ENCODE measurements around the gene HCRTR1. TPM values are rescaled to one million over a fixed set of nuclear protein-coding genes. Genes with fewer than 3 reads are reported as not detected.

HCRTR1 gene
- total RNA-seq, 2 experiments from 2014 or later: not detected

- intact Hi-C loops (cut with DNase I, micrococcal nuclease): loop anchor here in 1 of 2 experiments (10.0 kb wide), 2 partner anchors 748 to 1168 kb away; partner anchors contain the start of genes BSDC1, S100PBP and YARS1
- no peaks in the 10 kb centered on the region for H3K27me3 Mint-ChIP-seq
- H3K27ac Mint-ChIP-seq: peak overlapping the region; percentile 58
- peak overlapping the region; percentile 95 for H3K4me3 Mint-ChIP-seq
- ATAC-seq (no peak), DNase-seq (no peak)
- ChIA-PET CTCF (no interaction called here), POLR2A (no interaction called here)
- no peaks in the 10 kb centered on the region for H3K9me3 Mint-ChIP-seq (ENCODE audit: low read depth)
- peaks cover 23% of the 10 kb centered on the region for H3K4me1 Mint-ChIP-seq
- H3K36me3 Mint-ChIP-seq (ENCODE audit: low read depth): peaks cover 2% of the 10 kb centered on the region
Measured at GRCh38 chr1:31646259-31646960, 28.9 kb downstream of the HCRTR1 start.

GRCh38 chr1:31647106-31647505 lies 29.6 kb downstream of the HCRTR1 start:
- no peaks in the 10 kb centered on the region for H3K27me3 Mint-ChIP-seq
- peaks cover 23% of the 10 kb centered on the region for H3K4me1 Mint-ChIP-seq
- no peaks in the 10 kb centered on the region for H3K9me3 Mint-ChIP-seq (ENCODE audit: low read depth)
- ChIA-PET CTCF (no interaction called here), POLR2A (no interaction called here)
- no peak overlapping the region for H3K27ac Mint-ChIP-seq
- H3K36me3 Mint-ChIP-seq (ENCODE audit: low read depth): peaks cover 2% of the 10 kb centered on the region
- intact Hi-C loops (cut with DNase I, micrococcal nuclease): loop anchor here in 1 of 2 experiments (10.0 kb wide), 2 partner anchors 748 to 1168 kb away; partner anchors contain the start of genes BSDC1, S100PBP and YARS1
- H3K4me3 Mint-ChIP-seq: no peak overlapping the region
- no peak for ATAC-seq
- no peak for DNase-seq

- Mint-ChIP-seq H3K4me1 (peaks cover 19% of the 10 kb centered on the region), H3K27ac (no peak overlapping the region), H3K9me3 (ENCODE audit: low read depth) (no peaks in the 10 kb centered on the region), H3K4me3 (no peak overlapping the region), H3K36me3 (ENCODE audit: low read depth) (peaks cover 2% of the 10 kb centered on the region), H3K27me3 (no peaks in the 10 kb centered on the region)
- ChIA-PET CTCF (interaction anchor here (0.8 kb wide), 1 partner anchor 61 kb away, joined by 3 read pairs; no protein-coding TSS in a partner anchor), POLR2A (no interaction called here)
- ATAC-seq: no peak
- intact Hi-C loops (cut with DNase I, micrococcal nuclease): loop anchor here in 1 of 2 experiments (10.0 kb wide), 2 partner anchors 747 to 1167 kb away; partner anchors contain the start of genes BSDC1, S100PBP and YARS1
- no peak for DNase-seq
Measured at GRCh38 chr1:31648190-31648589, 30.7 kb downstream of the HCRTR1 start.

GRCh38 chr1:31648641-31649357 lies 31.3 kb downstream of the HCRTR1 start:
- Mint-ChIP-seq H3K36me3 (ENCODE audit: low read depth) (peaks cover 2% of the 10 kb centered on the region), H3K9me3 (ENCODE audit: low read depth) (no peaks in the 10 kb centered on the region), H3K4me1 (peaks cover 14% of the 10 kb centered on the region), H3K27me3 (no peaks in the 10 kb centered on the region), H3K27ac (no peak overlapping the region), H3K4me3 (no peak overlapping the region)
- DNase-seq (no peak), ATAC-seq (no peak)
- intact Hi-C loops (cut with DNase I, micrococcal nuclease): loop anchor here in 1 of 2 experiments (10.0 kb wide), 2 partner anchors 746 to 1166 kb away; partner anchors contain the start of genes BSDC1, S100PBP and YARS1
- ChIA-PET POLR2A (no interaction called here), CTCF (interaction anchor here (0.8 kb wide), 1 partner anchor 61 kb away, joined by 3 read pairs; no protein-coding TSS in a partner anchor)

- ATAC-seq: no peak
Measured at GRCh38 chr1:31650161-31651088, 32.9 kb downstream of the HCRTR1 start.

GRCh38 chr1:31651089-31651420 lies 33.6 kb downstream of the HCRTR1 start:
- ATAC-seq: no peak
- Mint-ChIP-seq H3K27me3 (no peaks in the 10 kb centered on the region), H3K9me3 (ENCODE audit: low read depth) (no peaks in the 10 kb centered on the region), H3K4me1 (peaks cover 3% of the 10 kb centered on the region), H3K36me3 (ENCODE audit: low read depth) (peaks cover 2% of the 10 kb centered on the region), H3K27ac (no peak overlapping the region), H3K4me3 (no peak overlapping the region)
- ChIA-PET CTCF (interaction anchor here (0.7 to 1.5 kb wide), 3 partner anchors 12 to 95 kb away, joined by 3 to 4 read pairs (median 4); no protein-coding TSS in a partner anchor), POLR2A (no interaction called here)
- no peak for DNase-seq
- intact Hi-C loops (cut with DNase I, micrococcal nuclease): no loop called here

More at GRCh38 chr1:31650161-31651088, 32.9 kb downstream of the HCRTR1 start:
- ChIA-PET CTCF (interaction anchor here (0.7 to 1.5 kb wide), 4 partner anchors 12 to 138 kb away, joined by 3 to 4 read pairs (median 4); no protein-coding TSS in a partner anchor), POLR2A (no interaction called here)
- H3K27ac Mint-ChIP-seq: no peak overlapping the region
- H3K9me3 Mint-ChIP-seq (ENCODE audit: low read depth): no peaks in the 10 kb centered on the region
- H3K27me3 Mint-ChIP-seq: no peaks in the 10 kb centered on the region
- H3K36me3 Mint-ChIP-seq (ENCODE audit: low read depth): peaks cover 2% of the 10 kb centered on the region
- peaks cover 9% of the 10 kb centered on the region for H3K4me1 Mint-ChIP-seq
- no peak for DNase-seq
- intact Hi-C loops (cut with DNase I, micrococcal nuclease): no loop called here
- H3K4me3 Mint-ChIP-seq: no peak overlapping the region

- no peaks in the 10 kb centered on the region for H3K4me1 Mint-ChIP-seq
- CTCF ChIA-PET: interaction anchor here (0.8 kb wide), 1 partner anchor 13 kb away, joined by 4 read pairs; no protein-coding TSS in a partner anchor
- intact Hi-C loops (cut with DNase I, micrococcal nuclease): no loop called here
- no peak overlapping the region for H3K4me3 Mint-ChIP-seq
- no peaks in the 10 kb centered on the region for H3K9me3 Mint-ChIP-seq (ENCODE audit: low read depth)
- H3K27me3 Mint-ChIP-seq: no peaks in the 10 kb centered on the region
- H3K27ac Mint-ChIP-seq: no peak overlapping the region
- DNase-seq (no peak), ATAC-seq (no peak)
- H3K36me3 Mint-ChIP-seq (ENCODE audit: low read depth): no peaks in the 10 kb centered on the region
- POLR2A ChIA-PET: no interaction called here
Measured at GRCh38 chr1:31651766-31652165, 34.3 kb downstream of the HCRTR1 start.

- DNase-seq (no peak), ATAC-seq (no peak)
- ChIA-PET POLR2A (no interaction called here), CTCF (no interaction called here)
- intact Hi-C loops (cut with DNase I, micrococcal nuclease): no loop called here
- Mint-ChIP-seq H3K4me3 (no peak overlapping the region), H3K36me3 (ENCODE audit: low read depth) (no peaks in the 10 kb centered on the region), H3K27ac (no peak overlapping the region), H3K27me3 (no peaks in the 10 kb centered on the region), H3K9me3 (ENCODE audit: low read depth) (no peaks in the 10 kb centered on the region), H3K4me1 (no peaks in the 10 kb centered on the region)
Measured at GRCh38 chr1:31652891-31653499, 35.5 kb downstream of the HCRTR1 start.

GRCh38 chr1:31653717-31654473 lies 36.4 kb downstream of the HCRTR1 start:
- CTCF ChIA-PET: no interaction called here
- Mint-ChIP-seq H3K9me3 (ENCODE audit: low read depth) (no peaks in the 10 kb centered on the region), H3K27me3 (no peaks in the 10 kb centered on the region), H3K27ac (no peak overlapping the region), H3K4me1 (no peaks in the 10 kb centered on the region), H3K4me3 (no peak overlapping the region), H3K36me3 (ENCODE audit: low read depth) (no peaks in the 10 kb centered on the region)
- ATAC-seq (no peak), DNase-seq (no peak)
- intact Hi-C loops (cut with DNase I, micrococcal nuclease): no loop called here
- POLR2A ChIA-PET: no interaction called here

GRCh38 chr1:31654474-31654776 lies 36.9 kb downstream of the HCRTR1 start:
- no peak overlapping the region for H3K27ac Mint-ChIP-seq
- POLR2A ChIA-PET: no interaction called here
- no peak for ATAC-seq

More at GRCh38 chr1:31654474-31654776, 36.9 kb downstream of the HCRTR1 start:
- DNase-seq: no peak
- no peaks in the 10 kb centered on the region for H3K27me3 Mint-ChIP-seq
- no peaks in the 10 kb centered on the region for H3K4me1 Mint-ChIP-seq
- H3K4me3 Mint-ChIP-seq: no peak overlapping the region
- intact Hi-C loops (cut with DNase I, micrococcal nuclease): no loop called here
- no peaks in the 10 kb centered on the region for H3K36me3 Mint-ChIP-seq (ENCODE audit: low read depth)
- CTCF ChIA-PET: no interaction called here
- H3K9me3 Mint-ChIP-seq (ENCODE audit: low read depth): no peaks in the 10 kb centered on the region
